SU-DHL-6 (cell line): Measurements from ENCODE around the gene PRCD.

Experiments
- EZH2phosphoT487 ChIP-seq: fragments of 200-600 bp; sonication (generic), shearing (Covaris generic); conservative IDR thresholded peaks from 2 replicates; pipeline ENCODE4 v1.6.1; 2018; ENCODE audit warnings: mild to moderate bottlenecking, antibody characterized with exemption, low read length, moderate library complexity, mixed read lengths
- TF ChIP-seq, protein P1 (sequence below): fragments of 200-600 bp; sonication (generic); IDR thresholded peaks from one replicate; pipeline ENCODE4 v1.5.1; 2017; ENCODE audit warnings: antibody characterized with exemption, mild to moderate bottlenecking, low read length, moderate library complexity; ENCODE audit not compliant: insufficient read depth, poor library complexity, severe bottlenecking

DNA sequence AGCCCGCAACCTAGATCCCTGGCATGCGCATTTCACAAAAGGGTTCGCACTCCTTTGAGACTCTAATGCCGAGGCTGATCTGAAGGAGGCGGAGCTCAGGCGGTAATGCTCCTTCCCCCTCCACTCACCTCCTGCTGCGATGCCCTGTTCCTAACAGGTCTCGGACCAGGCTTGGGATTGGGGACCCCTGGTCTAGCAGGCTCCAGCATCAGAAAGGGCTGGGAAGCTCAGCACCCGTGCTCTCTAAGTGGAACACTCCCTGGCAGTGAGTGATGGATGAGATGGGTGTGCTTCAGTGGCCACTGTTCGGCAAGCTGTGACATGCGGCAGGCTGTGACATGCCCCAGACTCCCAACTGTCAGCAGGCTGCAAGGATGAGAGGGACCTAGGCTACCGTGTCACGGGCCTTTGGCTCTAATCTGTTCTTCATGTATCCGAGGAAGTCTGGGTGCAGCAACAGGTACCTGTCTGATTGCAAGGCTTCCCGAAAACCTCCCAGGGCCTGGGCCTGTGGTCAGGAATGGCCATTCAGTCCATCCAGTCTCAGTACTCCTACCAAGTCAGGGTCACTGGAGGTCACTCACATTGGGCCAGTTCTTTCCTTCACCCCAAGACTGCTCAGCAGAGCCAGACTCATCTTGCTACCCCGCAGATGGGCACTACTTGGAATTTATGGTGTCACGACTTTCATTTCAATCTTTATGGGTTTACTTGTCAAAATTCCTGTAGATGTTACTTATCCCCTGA lies 47.1 kb downstream of the PRCD start:
- TF ChIP-seq, protein P1, sequence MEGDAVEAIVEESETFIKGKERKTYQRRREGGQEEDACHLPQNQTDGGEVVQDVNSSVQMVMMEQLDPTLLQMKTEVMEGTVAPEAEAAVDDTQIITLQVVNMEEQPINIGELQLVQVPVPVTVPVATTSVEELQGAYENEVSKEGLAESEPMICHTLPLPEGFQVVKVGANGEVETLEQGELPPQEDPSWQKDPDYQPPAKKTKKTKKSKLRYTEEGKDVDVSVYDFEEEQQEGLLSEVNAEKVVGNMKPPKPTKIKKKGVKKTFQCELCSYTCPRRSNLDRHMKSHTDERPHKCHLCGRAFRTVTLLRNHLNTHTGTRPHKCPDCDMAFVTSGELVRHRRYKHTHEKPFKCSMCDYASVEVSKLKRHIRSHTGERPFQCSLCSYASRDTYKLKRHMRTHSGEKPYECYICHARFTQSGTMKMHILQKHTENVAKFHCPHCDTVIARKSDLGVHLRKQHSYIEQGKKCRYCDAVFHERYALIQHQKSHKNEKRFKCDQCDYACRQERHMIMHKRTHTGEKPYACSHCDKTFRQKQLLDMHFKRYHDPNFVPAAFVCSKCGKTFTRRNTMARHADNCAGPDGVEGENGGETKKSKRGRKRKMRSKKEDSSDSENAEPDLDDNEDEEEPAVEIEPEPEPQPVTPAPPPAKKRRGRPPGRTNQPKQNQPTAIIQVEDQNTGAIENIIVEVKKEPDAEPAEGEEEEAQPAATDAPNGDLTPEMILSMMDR, result no peak
- no peak for TF ChIP-seq EZH2phosphoT487
